ENCODE data around the gene MAP3K2. TPM values are rescaled to one million over a fixed set of nuclear protein-coding genes. Genes with fewer than 3 reads are reported as not detected.

MAP3K2 gene
- total RNA-seq, 6 experiments from 2014 or later: 38.5 to 44.2 (median 40.1) TPM

DNA sequence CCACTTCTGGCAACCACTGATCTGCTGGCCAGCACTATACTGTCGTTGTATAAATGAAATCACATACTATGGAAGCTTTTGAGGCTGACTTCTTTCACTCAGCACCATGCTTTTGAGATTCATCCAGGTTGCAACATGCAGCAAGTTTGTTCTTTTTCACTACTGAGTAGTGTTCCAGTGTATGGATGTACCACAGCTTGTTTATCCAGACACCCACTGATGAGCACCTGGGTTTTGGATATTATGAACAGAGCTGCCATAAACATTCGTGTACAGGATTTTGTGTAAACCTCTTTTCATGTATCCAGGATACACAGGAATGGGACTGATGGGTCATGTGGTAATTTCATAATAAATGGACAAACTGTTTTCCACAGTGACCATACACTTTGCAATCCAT lies 104.5 kb downstream of the MAP3K2 start:
- TF ChIP-seq, protein P1, sequence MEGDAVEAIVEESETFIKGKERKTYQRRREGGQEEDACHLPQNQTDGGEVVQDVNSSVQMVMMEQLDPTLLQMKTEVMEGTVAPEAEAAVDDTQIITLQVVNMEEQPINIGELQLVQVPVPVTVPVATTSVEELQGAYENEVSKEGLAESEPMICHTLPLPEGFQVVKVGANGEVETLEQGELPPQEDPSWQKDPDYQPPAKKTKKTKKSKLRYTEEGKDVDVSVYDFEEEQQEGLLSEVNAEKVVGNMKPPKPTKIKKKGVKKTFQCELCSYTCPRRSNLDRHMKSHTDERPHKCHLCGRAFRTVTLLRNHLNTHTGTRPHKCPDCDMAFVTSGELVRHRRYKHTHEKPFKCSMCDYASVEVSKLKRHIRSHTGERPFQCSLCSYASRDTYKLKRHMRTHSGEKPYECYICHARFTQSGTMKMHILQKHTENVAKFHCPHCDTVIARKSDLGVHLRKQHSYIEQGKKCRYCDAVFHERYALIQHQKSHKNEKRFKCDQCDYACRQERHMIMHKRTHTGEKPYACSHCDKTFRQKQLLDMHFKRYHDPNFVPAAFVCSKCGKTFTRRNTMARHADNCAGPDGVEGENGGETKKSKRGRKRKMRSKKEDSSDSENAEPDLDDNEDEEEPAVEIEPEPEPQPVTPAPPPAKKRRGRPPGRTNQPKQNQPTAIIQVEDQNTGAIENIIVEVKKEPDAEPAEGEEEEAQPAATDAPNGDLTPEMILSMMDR (IDR thresholded peaks at IDR 0.05): no peak
- H3K4me1 Mint-ChIP-seq (ENCODE audit: low read depth): peaks cover 10% of the 10 kb centered on the region; the same call in 1 of the 2 replicates
- no peaks in the 10 kb centered on the region; the same call in 1 of the 2 replicates for H3K27me3 Mint-ChIP-seq (ENCODE audit: insufficient read depth)
- H3K9me3 Mint-ChIP-seq: no peaks in the 10 kb centered on the region
- no peak overlapping the region for H3K27ac Mint-ChIP-seq
- peaks cover 48% of the 10 kb centered on the region for H3K36me3 Mint-ChIP-seq (ENCODE audit: low read depth)
- H3K4me3 Mint-ChIP-seq: no peak overlapping the region
- no peak for DNase-seq

DNA sequence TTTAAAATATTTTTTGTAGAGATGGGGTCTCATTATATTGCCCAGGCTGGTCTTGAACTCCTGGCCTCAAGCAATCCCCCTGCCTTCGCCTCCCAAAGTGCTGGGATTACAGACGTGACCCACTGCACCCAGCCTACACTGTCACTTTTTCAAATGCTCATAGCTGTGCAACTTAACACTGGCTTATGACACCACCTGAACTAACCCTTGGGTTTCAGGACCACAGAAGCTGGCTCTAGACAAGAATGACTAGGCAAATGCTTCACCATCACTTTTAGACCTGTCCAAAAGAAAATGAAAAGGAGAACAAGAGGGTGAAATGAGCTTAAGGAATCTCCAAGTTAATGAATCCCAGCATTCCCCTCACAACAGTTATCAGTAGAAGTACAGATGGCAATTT lies 107.1 kb downstream of the MAP3K2 start:
- TF ChIP-seq, protein P1 (IDR thresholded peaks at IDR 0.05): no peak
- no peaks in the 10 kb centered on the region for H3K9me3 Mint-ChIP-seq

DNA sequence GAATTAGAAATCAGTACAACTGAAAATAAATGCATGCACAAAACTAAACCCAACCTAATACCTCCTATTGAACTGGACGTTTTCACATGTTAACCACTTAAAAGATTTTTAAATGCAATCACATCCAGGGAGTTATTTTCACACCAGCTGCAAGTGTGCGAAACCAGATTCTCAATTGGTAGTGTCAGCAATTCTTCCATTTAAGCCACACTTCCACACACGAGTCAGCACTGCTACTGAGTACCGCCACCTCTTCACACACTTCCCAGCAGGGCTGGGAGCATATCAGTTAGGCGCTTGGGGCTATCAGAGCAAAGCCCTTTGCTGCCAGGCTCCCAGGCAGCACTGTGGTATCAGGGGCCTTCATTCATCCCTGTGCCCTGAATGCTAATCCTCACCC lies 108.0 kb downstream of the MAP3K2 start:
- Mint-ChIP-seq H3K27ac (no peak overlapping the region), H3K9me3 (no peaks in the 10 kb centered on the region), H3K36me3 (ENCODE audit: low read depth) (peaks cover 27% of the 10 kb centered on the region), H3K4me1 (ENCODE audit: low read depth) (peaks cover 10% of the 10 kb centered on the region; the same call in 1 of the 2 replicates), H3K27me3 (ENCODE audit: insufficient read depth) (no peaks in the 10 kb centered on the region; the same call in 1 of the 2 replicates), H3K4me3 (no peak overlapping the region)
- no peak for DNase-seq
- TF ChIP-seq, protein P1 (IDR thresholded peaks at IDR 0.05): no peak

More for the DNA sequence above, 107.1 kb downstream of the MAP3K2 start:
- Mint-ChIP-seq H3K27me3 (ENCODE audit: insufficient read depth) (no peaks in the 10 kb centered on the region; the same call in 1 of the 2 replicates), H3K27ac (no peak overlapping the region), H3K4me3 (no peak overlapping the region), H3K4me1 (ENCODE audit: low read depth) (peaks cover 10% of the 10 kb centered on the region; the same call in 1 of the 2 replicates), H3K36me3 (ENCODE audit: low read depth) (peaks cover 33% of the 10 kb centered on the region)
- DNase-seq: no peak

DNA sequence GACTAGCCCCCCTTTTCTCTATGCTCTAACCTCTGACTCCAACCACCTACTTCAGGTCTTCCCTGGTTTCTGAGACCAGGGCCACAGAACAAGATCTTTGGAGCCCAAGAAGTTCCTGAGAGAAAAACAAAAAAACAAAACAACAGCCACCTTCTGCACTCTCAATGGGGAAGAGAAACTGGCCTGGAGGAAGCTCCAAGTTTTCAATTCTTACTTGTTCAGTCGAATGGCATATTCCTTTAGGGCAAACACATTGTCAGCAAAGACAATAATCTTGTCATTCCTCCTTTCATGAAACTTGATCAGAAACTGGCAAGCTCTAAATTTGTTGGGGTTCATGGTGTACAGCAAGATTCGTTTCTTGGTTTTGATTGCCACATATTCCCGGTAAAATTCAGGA lies 108.8 kb downstream of the MAP3K2 start:
- TF ChIP-seq, protein P1 (IDR thresholded peaks at IDR 0.05): no peak
- H3K4me1 Mint-ChIP-seq (ENCODE audit: low read depth): peaks cover 10% of the 10 kb centered on the region; the same call in 1 of the 2 replicates
- no peaks in the 10 kb centered on the region for H3K27me3 Mint-ChIP-seq (ENCODE audit: insufficient read depth)
- no peak overlapping the region for H3K27ac Mint-ChIP-seq
- no peak for DNase-seq
- no peaks in the 10 kb centered on the region for H3K9me3 Mint-ChIP-seq
- peaks cover 19% of the 10 kb centered on the region for H3K36me3 Mint-ChIP-seq (ENCODE audit: low read depth)
- no peak overlapping the region for H3K4me3 Mint-ChIP-seq

DNA sequence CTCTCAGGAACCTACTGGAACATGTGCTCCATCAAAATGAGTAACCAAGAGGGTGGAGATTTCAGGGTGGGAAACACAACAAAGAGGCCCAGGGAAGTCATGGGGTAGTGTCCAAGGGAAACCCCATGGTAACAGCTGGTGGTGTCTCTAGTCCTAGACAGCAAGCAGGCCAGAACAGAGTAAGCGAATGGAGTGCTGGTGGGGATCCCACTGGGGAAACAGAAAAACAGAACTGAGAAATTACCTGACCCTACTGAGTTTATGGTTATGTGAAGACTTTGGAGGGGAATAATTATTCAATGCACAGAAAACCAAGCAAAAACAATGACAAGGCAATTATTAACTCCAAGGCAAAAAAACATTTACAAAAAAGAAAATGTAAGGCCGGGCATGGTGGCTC lies 110.7 kb downstream of the MAP3K2 start:
- Mint-ChIP-seq H3K4me3 (no peak overlapping the region), H3K9me3 (no peaks in the 10 kb centered on the region), H3K4me1 (ENCODE audit: low read depth) (peaks cover 4% of the 10 kb centered on the region; the same call in 1 of the 2 replicates), H3K27ac (no peak overlapping the region), H3K36me3 (ENCODE audit: low read depth) (peaks cover 15% of the 10 kb centered on the region; the same call in 1 of the 2 replicates), H3K27me3 (ENCODE audit: insufficient read depth) (no peaks in the 10 kb centered on the region; the same call in 1 of the 2 replicates)
- TF ChIP-seq, protein P1 (IDR thresholded peaks at IDR 0.05): no peak
- DNase-seq: no peak
